Heart left ventricle (tissue), 16 donors: Measurements from ENCODE around the gene ADIPOQ. TPM values are rescaled to one million over a fixed set of nuclear protein-coding genes. Genes with fewer than 3 reads are reported as not detected.

Experiments used
- ATAC-seq, 4 donors: fragments of 200-7000 bp; cut with Tn5 transposase; one replicate each; pipeline ENCODE4 v1.9.1; 2020 to 2022; ENCODE audit warnings: moderate library complexity in 4 of 4, mild to moderate bottlenecking in 3 of 4, moderate number of reproducible peaks in 1 of 4
- DNase-seq, 5 donors: peaks; one replicate each; pipeline ENCODE4 v3.0.0-alpha.2; 2020
- H3K27ac ChIP-seq, 12 donors: fragments of 200-600 bp; sonication (generic) in 4 of 12; one replicate each; pipeline versions ENCODE4 v1.5.0 to v1.8.0; 2016 to 2022; ENCODE audit warnings: mild to moderate bottlenecking in 2 of 12
- H3K27me3 ChIP-seq, 9 donors: fragments of 200-600 bp; sonication (generic) in 2 of 9; one replicate each; pipeline versions ENCODE4 v1.5.1 to v1.8.0; 2016 to 2022; ENCODE audit warnings: mild to moderate bottlenecking in 3 of 9
- H3K36me3 ChIP-seq, 9 donors: fragments of 200-600 bp; sonication (generic) in 2 of 9; one replicate each; pipeline versions ENCODE4 v1.5.0 to v1.8.0; 2018 to 2022; ENCODE audit warnings: mild to moderate bottlenecking in 2 of 9
- H3K4me1 ChIP-seq, 12 donors: fragments of 200-600 bp; sonication (generic) in 4 of 12; one replicate each; pipeline versions ENCODE4 v1.5.0 to v1.8.0; 2016 to 2022; ENCODE audit warnings: mild to moderate bottlenecking in 3 of 12
- H3K4me3 ChIP-seq, 12 donors: fragments of 200-600 bp; sonication (generic) in 4 of 12; one replicate each; pipeline versions ENCODE4 v1.5.0 to v1.8.0; 2017 to 2022; ENCODE audit warnings: mild to moderate bottlenecking in 9 of 12, moderate library complexity in 4 of 12
- H3K9me3 ChIP-seq, 12 donors: fragments of 200-600 bp; sonication (generic) in 4 of 12; one replicate each; pipeline versions ENCODE4 v1.5.0 to v1.8.0; 2016 to 2022; ENCODE audit warnings: mild to moderate bottlenecking in 1 of 12
- CTCF ChIP-seq, 12 donors: fragments of 200-600 bp; sonication (generic) in 4 of 12; IDR thresholded peaks; one replicate each; pipeline versions ENCODE4 v1.5.0 to v1.8.0; 2018 to 2022; ENCODE audit warnings: antibody characterized with exemption in 12 of 12, mild to moderate bottlenecking in 5 of 12
- POLR2A ChIP-seq, 2 donors: fragments of 450-650 bp; IDR thresholded peaks; one replicate each; pipeline ENCODE4 v1.6.1; 2017; ENCODE audit warnings: antibody characterized with exemption in 2 of 2, mild to moderate bottlenecking in 2 of 2, moderate library complexity in 2 of 2
- WGBS, 4 donors: extraction: QIAGEN DNeasy Blood & Tissue Kit in 2 of 4; methylation state at CpG; one replicate each; pipeline versions ENCODE4 v1.1.5 to v1.1.7; 2013 to 2018; 5-methylcytosine and 5-hydroxymethylcytosine counted together
- intact Hi-C, 10 donors: fragments of 100-400 bp; cut with DNase I; formaldehyde crosslinking; loops; one replicate each; pipeline versions ENCODE4 v1.11.1 to v1.14.2; 2022
- polyA plus RNA-seq, 2 donors: library from polyadenylated mRNA; stranded (reverse); fragments of 200-250 nt; gene quantifications; one replicate each; pipeline ENCODE4 v1.2.3, GENCODE V29; 2013
- total RNA-seq, 9 donors: library from RNA; depleted of rRNA in 2 of 9; stranded (reverse); fragments of >200 nt in 2 of 9; fragmentation: NEBNext Ultra II Directional in 3 of 9; extraction: Animal tissue kit (Norgen Biotek cat#: 25700) in 3 of 9; gene quantifications; one replicate each; pipeline versions ENCODE4 v1.1.0 to v1.2.4, GENCODE V29; 2016 to 2023
- donor health status: ischemic (EF 13 %, LVEDD 7.1; RV severe dilation, severe dysfunction).
- donor health status: healthy with polysubstance abuse.
- donor health status: DM: no; HTN: yes; CAD: no.
- donor health status: DM: no; HTN: no; CAD: no.
- donor health status: ischemic (EF 25% LVEDD 6.9; RV normal size, moderate dysfunction).
- donor health status: ischemic (EF 25% LVEDD 5.7; RV mildly dilated, moderate dysfunction).
- donor health status: healthy.
- donor health status: DM: yes; HTN: yes; CAD: no.
- donor health status: ischemic (EF 35%, LVEDD 5.7; RV mildly dilated, moderate dysfunction).
- donor health status: nonischemic (EF 11% LVEDD 7.7; RV severe dilation, severe dysfunction).
- donor health status: DM: yes; HTN: yes; CAD: no.
- donor health status: PGD.
- donor health status: ischemic (EF 29% LVEDD 5.4; RV normal size, mild dysfunction).
- donor health status: nonischemic (EF 23%, LVEDD 6.1; RV moderate dilation, normal function).

Gene ADIPOQ
- total and polyA plus RNA-seq, 11 donors: 0.12 to 113 (median 1.8) TPM

GRCh38 chr3:186814100-186814499 is 28.4 kb upstream of the ADIPOQ start:
- no peak overlapping the region for H3K4me3 ChIP-seq
- intact Hi-C loops: no loop called here
- ATAC-seq: no peak
- no peaks in the 10 kb centered on the region for H3K9me3 ChIP-seq
- TF ChIP-seq CTCF (IDR thresholded peaks at IDR 0.05) (no peak), POLR2A (IDR thresholded peaks at IDR 0.05) (no peak)
- H3K36me3 ChIP-seq: no peaks in the 10 kb centered on the region
- no peaks in the 10 kb centered on the region for H3K4me1 ChIP-seq
- no peak for DNase-seq
- WGBS, 4 donors: 66 to 77% (median 69%) methylated on average over 4 of the region's 4 CpGs
- no peak overlapping the region for H3K27ac ChIP-seq
- peaks cover 0 to 4% (median 0%) of the 10 kb centered on the region in 9 donors for H3K27me3 ChIP-seq

- TF ChIP-seq POLR2A (IDR thresholded peaks at IDR 0.05): no peak
- no peak for TF ChIP-seq CTCF (IDR thresholded peaks at IDR 0.05)
- no peak overlapping the region for H3K27ac ChIP-seq
- no peak for ATAC-seq
- intact Hi-C loops: loop anchor here in 3 of 10 donors (5.0 kb wide), 2 partner anchors 188 to 198 kb away; no protein-coding TSS in a partner anchor
- H3K4me3 ChIP-seq: no peak overlapping the region
- H3K36me3 ChIP-seq: no peaks in the 10 kb centered on the region
- no peaks in the 10 kb centered on the region for H3K9me3 ChIP-seq
- no peak for DNase-seq
- H3K27me3 ChIP-seq: peaks cover 0 to 4% (median 0%) of the 10 kb centered on the region in 9 donors
- 89 to 100% (median 91%) methylated on average over 1 of the region's 1 CpG for WGBS, 4 donors
- no peaks in the 10 kb centered on the region for H3K4me1 ChIP-seq
These were observed 27.1 kb upstream of the ADIPOQ start for GRCh38 chr3:186815435-186815834.

GRCh38 chr3:186818516-186818915 is 24.0 kb upstream of the ADIPOQ start:
- no peak for DNase-seq
- Histone ChIP-seq H3K27ac (no peak overlapping the region), H3K4me1 (no peaks in the 10 kb centered on the region), H3K36me3 (no peaks in the 10 kb centered on the region), H3K4me3 (no peak overlapping the region), H3K27me3 (peaks cover 0 to 5% (median 0%) of the 10 kb centered on the region in 9 donors), H3K9me3 (no peaks in the 10 kb centered on the region)
- ATAC-seq: no peak
- intact Hi-C loops: loop anchor here in 3 of 10 donors (5.0 kb wide), 2 partner anchors 191 to 201 kb away; no protein-coding TSS in a partner anchor
- TF ChIP-seq CTCF (IDR thresholded peaks at IDR 0.05): no peak
- 92 to 94% (median 93%) methylated on average over 5 of the region's 5 CpGs for WGBS, 4 donors

GRCh38 chr3:186818956-186819355 is 23.6 kb upstream of the ADIPOQ start:
- no peaks in the 10 kb centered on the region for H3K4me1 ChIP-seq
- TF ChIP-seq CTCF (IDR thresholded peaks at IDR 0.05) (no peak), POLR2A (IDR thresholded peaks at IDR 0.05) (no peak)
- H3K27ac ChIP-seq: no peak overlapping the region
- H3K27me3 ChIP-seq: peaks cover 0 to 7% (median 0%) of the 10 kb centered on the region in 9 donors
- DNase-seq: no peak
- no peaks in the 10 kb centered on the region for H3K36me3 ChIP-seq
- no peaks in the 10 kb centered on the region for H3K9me3 ChIP-seq
- WGBS, 4 donors: 86 to 97% (median 90%) methylated on average over 1 of the region's 1 CpG
- no peak overlapping the region for H3K4me3 ChIP-seq
- ATAC-seq: no peak
- intact Hi-C loops: loop anchor here in 3 of 10 donors (5.0 kb wide), 2 partner anchors 192 to 202 kb away; no protein-coding TSS in a partner anchor
